NCI-H146 treated with DMSO at 0.1 percent for 48 hours (cell line): ENCODE results near the gene PTPRG.

ENCODE experiments used
- DNase-seq: peaks from one replicate; lab custom pipeline; 2025; ENCODE audit not compliant: unreplicated experiment; lab: John Stamatoyannopoulos, UW

The PTPRG gene

GRCh38 chr3:62237286-62237948 lies 676.0 kb downstream of the PTPRG start:
- no peak for DNase-seq

DNA sequence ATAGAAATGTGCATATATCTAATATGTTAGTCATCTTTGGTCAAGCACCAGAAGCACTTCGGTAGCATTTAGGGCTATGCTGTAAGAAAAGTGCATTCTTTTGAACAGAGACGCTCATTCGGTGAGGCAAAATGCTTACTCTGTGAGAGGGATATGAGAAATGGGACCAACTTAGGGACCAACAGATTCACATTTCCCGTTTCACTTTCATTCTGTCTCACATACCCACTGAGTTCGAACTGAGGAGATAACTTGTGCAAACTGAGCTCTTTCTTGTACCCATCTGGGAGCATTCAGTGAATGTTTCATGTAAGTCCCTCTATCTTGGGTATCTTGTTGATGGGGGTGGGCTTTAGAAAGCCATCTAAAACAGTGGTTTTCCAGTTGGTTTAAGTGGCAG lies 676.6 kb downstream of the PTPRG start:
- DNase-seq: no peak

- DNase-seq: peak; percentile 49
These were observed 677.1 kb downstream of the PTPRG start for GRCh38 chr3:62238431-62238830.

- no peak for DNase-seq
These were observed 679.9 kb downstream of the PTPRG start for GRCh38 chr3:62241279-62241678.

DNA sequence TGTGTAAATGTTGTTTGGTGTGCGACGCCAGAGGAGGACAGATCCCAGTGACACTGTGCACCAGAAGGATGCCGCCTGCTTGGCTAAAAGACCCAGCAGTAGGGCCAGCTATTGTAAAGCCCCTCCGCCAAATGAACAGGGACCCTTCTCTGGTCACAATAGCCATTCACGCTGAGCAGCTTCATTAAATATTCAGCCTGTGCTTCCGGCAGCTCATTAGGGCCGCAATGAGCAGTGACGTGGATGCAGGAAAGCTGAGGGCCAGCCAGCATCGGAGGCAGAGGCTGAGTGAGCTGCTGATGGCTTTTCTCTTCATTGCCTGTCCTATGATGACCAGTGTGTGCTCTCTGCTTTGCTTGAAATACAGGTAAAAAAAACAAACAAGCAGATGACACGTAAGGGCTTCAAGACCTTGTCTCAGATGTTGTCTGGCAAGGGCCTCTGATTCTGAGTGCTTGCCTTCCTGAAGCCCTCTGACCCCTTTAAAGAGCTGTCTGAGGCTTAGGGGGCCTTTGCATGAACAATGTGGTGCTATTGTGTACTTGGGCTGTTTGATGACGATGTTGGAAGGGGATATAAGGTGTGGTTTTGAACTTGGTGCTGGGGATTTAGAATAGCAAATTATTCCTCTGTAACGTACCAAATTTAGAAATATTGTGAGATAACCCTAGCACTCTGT lies 681.6 kb downstream of the PTPRG start:
- no peak for DNase-seq

GRCh38 chr3:62246094-62246493 lies 684.7 kb downstream of the PTPRG start:
- no peak for DNase-seq

DNA sequence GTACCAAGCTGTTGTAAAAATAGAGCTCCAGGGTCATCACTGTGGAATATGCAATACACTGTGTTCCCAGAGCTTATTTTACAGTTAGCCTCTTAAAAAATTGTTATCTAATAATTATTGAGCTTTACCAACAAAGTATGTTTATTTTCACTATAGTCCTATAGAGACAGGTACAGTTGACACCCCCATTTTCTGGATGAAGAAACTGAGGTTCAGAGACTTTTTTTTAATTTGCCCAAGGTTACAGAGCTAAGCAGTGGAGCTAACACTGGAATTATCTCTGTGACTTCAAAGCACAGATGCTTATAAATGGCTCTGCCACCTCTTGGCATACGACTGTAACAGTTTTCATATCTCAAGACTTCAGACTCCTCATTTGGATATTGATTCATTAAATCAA lies 685.6 kb downstream of the PTPRG start:
- DNase-seq: no peak

GRCh38 chr3:62248734-62249483 lies 687.5 kb downstream of the PTPRG start:
- no peak for DNase-seq

DNA sequence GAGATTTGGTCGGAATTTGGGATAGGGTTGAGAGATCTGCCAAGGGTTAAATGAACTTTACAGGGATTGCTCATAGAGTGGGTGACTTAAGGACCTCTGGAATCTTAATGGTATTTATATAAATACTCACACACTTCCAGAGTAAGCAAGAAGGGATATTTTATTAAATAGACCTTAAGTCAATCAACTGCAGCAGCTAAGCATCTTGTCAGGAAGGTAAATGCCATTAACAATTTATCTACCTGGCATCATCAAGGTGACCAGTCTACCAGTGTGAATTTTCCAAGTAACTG lies 688.1 kb downstream of the PTPRG start:
- no peak for DNase-seq

DNA sequence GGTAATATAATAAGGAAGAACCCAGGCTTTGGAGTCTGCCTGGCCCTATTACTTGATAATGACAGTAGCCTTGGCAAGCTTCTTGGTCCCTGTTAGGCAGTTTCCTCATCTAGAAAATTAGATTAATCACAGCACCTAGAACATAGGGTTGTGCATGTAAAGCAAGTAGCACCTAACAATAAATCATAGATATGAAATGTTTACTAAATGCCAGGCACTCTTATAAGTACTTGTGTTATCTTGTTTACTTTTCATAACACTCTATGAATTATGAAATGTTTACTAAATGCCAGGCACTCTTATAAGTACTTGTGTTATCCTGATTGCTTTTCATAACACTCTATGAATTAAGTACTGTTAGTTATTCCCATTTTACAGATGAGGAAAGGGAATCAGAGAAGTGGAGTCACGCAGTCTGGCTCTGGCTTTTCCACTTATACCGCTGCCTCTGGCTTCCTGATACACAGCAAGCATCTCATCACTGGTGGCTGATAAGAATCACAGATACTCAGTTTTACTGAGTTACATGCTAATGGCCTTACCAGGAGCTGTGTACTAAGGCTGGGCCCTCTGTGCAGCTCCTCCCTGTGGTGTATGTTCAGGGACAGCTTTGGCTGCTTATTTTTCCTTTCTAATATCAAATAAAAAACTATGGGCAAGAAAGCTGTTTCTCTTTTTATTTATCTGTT lies 688.6 kb downstream of the PTPRG start:
- no peak for DNase-seq

- peak; percentile 53 for DNase-seq
These were observed 691.2 kb downstream of the PTPRG start for GRCh38 chr3:62252438-62253157.

DNA sequence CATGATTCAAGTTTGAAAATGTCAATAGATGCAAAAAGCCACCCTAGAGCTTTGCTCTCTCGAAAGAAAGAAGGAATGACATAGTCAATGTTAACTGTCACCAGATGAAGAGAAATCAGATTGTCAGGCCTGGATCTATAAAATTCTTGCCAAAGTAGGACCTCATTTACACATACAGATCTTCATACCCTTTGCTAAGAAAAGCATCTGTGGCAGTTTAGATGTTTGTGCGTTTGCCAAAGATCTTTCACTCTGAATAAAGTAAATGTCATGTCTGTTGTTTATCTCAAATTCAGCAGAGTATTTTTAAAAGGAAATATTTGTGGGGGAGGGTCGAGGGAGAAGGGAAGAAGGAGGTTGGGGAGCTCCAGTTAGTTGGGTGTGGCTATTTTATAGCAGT lies 692.6 kb downstream of the PTPRG start:
- DNase-seq: no peak

DNA sequence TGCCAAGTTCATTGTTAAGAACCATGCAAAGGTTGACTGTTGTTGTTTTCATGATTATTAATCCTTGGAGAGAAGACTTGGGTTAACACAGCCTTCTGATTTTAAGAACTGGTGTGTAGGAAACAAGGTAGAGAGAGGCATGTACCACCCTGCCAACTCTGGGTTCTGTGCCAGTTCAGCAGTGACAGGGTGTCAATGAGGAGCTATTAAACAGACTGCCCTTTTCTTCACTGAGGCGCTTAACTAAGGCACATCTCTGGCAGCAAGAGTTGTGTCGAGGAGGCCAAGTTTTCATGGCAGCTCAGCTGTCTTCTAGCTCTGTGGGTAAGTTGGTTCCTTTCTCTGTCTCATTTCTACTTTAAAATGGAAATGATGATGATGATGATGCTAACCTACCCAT lies 694.4 kb downstream of the PTPRG start:
- DNase-seq: no peak

DNA sequence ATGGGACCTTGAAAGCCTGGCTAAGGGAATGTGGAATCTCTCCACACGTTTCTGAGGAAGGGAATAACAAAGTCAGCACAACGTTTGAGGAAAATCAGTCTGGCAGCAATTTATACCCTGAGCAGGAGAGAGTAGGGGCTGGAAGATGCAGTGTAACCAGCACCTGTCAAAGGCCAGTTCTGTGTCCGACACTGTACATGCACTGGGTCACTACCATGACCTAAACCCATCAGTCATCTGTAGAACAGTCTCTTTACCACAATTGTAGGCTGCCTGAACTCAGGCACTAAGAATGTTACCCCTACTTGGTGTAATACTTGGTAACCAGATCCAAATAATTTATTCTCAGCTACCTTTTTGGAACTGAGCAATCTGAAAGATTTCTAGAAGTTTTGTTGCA lies 698.6 kb downstream of the PTPRG start:
- no peak for DNase-seq

- peak; percentile 77 for DNase-seq
These were observed 699.3 kb downstream of the PTPRG start for GRCh38 chr3:62260655-62261054.

DNA sequence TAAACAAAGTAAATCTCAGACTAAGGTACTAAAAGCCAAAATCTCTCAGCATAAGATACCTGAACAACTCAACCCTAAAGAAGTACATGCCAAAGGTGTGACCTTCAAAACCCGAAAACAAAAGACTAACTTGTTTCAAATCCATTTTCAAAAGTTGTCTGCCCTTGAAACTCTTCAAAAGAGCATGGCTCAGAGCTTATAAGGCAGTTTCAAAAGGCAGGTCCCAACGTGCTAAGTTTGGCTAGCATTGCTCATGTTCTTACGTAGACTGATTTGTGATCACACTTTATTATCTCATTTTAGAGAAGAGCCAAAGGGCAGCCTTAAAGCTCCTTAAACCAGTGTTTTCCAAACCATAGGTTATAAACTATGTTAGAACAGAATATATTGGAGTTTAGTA lies 699.8 kb downstream of the PTPRG start:
- DNase-seq: peak; percentile 59

GRCh38 chr3:62261736-62262135 lies 700.4 kb downstream of the PTPRG start:
- DNase-seq: no peak

DNA sequence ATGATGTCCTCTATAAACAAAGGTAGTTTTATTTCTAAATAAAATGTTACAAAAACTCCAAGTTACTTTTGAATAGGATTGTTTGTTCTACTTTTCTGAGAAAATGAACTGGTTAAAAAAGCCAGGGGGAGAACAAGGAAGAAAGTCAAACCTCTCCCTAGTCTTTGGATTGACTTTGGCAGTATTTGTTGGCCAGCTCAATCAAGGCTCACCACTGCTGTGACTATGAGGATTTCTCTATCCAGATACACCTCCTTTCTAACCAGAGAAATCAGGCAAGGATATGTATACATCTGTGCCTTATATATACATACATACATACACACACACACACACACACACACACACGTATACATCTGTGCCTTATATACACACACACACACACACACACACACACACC lies 704.2 kb downstream of the PTPRG start:
- DNase-seq: no peak

GRCh38 chr3:62266668-62267283 lies 705.4 kb downstream of the PTPRG start:
- no peak for DNase-seq

DNA sequence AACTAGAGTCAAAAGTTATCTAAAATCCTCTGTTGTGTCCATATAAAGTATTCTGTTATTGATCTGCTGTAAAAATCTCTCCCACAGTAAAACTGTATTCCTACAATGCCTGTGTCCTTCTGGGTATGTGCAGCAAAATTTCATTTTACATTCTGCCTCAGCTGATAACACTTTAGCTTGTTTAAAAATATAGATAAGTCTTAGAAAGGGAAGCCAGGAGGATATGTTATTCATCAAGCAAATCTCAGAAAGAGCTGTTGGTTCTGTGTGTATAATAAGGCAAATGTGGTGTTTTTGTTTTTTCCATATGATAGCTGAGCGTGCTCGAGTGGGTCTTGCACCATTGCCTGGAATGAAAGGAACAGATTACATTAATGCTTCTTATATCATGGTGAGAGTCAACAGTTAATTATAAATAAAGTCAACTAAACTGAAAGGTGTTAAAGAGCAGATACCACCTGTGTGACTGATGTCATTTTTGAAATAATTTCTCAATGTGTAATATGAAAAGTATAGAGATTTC lies 715.3 kb downstream of the PTPRG start:
- no peak for DNase-seq

GRCh38 chr3:62277450-62277849 lies 716.1 kb downstream of the PTPRG start:
- DNase-seq: no peak
